GM21367 (cell line): Measurements from ENCODE around the gene PAPLN.
"Not testable (repeated sequence)": the region's sequence is repeated elsewhere in the genome, so short reads cannot be mapped to it uniquely, and the experiment has no call there.

Source experiments
- ATAC-seq: cut with Tn5 transposase; IDR thresholded peaks from one replicate; pipeline ENCODE4 v1.9.1; 2021; ENCODE audit not compliant: unreplicated experiment

The PAPLN gene

DNA sequence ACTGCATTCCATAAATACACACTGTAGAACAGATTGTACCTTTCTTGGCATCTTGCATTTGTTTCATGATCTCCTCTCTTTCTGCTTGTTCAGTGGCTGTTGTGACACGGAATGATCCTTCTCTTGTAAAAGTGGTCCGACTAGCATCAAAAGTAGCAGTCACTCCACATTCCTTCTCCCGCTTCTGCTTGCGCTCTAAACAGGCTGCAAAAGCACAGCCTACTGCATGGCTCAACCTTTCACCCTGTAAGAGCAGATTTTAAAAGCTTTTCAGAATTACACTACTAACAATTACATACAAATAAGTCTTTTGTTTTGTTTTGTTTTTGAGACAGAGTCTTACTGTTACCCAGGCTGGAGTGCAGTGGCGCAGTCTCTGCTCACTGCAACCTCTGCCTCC lies 49.8 kb downstream of the PAPLN start:
- no peak for ATAC-seq

DNA sequence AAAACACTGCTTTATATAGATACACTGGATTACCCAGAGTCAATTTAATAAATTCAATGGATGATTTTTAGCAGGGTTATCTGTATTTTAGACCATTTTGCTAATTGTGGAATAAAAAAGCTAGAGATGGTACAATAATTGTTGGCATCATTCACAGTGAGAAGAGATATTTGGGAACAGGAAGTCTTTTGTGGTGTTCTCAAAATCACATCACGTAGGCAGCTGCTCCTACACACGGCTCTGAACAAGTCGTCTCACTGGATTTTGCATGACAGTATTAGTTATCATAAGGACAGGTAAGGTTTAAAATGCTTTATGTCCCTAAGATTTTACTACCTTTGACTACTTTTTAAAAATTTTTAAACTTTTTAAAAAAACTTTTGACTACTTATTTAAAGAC lies 52.0 kb downstream of the PAPLN start:
- ATAC-seq = no peak

- no peak for ATAC-seq
Measured at GRCh38 chr14:73289729-73290128, 52.4 kb downstream of the PAPLN start.

DNA sequence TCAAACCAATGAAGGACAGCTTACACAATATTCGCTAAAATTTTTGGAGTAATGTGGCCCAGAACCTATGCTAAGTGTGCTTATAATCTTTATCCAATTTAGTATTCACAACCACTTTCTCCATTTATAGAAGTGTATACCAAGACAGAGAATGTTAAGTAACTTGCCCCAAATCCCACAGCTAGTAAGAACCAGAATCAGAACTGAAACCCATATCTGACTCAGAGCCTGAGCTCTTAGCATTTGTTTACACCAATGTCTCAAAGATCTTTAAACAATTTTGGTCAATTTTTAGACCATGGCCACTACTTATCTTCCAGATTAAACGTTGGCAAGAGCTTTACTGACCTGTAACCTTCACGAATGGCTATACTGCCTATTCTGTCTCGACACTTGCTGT lies 53.0 kb downstream of the PAPLN start:
- ATAC-seq = peak; percentile 52

DNA sequence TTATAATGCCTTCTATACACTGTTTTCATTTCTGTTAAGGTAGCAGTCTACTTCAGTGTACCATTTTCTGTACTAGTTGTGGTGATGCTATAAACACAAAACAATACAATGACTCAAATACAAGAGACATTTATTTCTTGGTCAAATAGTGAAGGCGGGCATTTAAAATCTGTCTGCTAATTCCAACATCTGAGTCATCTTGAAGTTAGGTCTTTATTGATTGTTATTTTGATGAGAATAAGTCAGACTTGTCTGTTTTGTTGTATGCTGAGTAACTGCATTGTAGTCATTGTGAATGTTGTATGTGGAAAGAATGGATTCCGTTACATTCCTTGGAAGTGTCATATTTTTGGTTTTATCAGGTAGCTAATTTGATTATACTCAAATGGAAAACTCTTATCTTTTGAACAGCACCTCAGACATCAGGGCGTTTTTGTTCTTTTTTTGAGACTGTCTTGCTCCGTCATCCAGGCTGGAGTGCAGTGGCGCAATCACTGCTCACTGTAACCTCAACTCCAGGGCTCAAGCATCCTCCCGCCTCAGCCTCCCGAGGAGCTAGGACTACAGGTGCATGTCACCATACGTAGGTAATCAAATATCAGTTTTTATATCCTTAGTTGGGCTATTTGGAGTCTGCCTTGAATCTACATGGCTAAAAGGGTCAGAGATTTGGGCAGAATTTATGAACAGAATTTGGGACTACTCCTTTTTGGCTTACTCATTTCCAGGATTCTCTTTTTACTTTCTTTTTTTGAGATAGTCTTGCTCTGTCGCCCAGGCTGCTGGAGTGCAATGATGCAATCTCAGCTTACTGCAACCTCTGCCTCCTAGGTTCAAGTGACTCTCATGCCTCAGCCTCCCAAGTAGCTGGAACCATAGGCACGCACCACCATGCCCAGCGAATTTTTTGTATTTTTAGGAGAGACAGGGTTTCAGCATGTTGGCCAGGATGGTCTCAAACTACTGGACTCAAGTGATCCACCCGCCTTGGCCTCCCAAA lies 56.8 kb downstream of the PAPLN start:
- no peak for ATAC-seq

DNA sequence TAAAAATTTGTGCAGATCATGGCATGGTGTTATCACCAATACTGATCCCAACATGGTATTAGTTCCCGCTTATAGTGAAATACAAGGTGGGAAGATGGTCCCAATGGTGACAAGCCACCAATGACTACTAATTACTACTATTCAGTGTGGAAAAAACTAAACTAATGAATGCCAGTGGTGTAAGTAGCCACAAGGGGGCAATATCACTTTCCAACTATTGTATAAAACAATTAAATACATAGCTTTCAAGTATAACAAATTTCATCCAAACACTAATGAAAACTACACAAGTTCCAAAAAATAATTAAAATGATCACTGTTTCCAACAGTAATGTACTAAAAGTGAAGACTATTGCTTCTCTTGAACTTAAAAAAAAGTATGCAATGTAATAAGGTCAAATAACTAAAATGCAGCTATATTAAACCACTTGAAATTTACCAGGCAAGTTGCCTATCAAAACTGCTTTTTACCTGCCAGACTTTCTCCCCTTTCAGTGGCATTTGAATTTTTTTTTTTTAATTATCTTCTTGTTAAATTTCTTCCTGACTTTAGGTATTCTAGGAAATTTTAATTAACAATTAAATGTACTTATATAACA lies 58.0 kb downstream of the PAPLN start:
- no peak for ATAC-seq

DNA sequence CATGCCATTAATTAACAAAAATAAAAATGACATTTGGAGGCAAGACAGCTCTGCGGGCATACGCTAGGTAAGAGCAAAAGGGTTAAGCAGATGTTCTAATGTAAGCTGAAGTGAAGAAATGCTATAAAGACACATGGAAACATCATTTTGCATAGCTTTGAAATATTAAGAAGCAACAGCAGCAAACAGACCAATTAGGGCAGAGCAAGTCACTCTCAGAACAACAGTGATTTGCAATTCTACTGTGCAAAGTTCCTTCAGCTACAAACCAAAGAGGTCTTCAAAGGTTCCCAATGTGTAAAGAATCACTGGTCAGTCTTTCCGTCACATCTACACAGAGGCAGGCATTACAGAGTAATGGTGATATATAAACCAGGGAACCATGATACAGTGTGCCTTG lies 68.2 kb downstream of the PAPLN start:
- ATAC-seq = no peak

- ATAC-seq = no peak
Measured at GRCh38 chr14:73307261-73307660, 70.0 kb downstream of the PAPLN start.

DNA sequence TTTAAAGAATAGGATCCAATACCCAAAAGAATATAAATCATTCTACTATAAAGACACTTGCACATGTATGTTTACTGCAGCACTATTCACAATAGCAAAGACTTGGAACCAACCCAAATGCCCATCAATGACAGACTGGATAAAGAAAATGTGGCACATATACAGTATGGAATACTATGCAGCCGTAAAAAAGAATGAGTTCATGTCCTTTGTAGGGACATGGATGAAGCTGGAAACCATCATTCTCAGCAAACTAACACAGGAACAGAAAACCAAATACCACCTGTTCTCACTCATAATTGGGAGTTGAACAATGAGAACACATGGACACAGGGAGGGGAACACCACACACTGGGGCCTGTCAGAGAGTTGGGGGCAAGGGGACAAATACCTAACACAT lies 71.9 kb downstream of the PAPLN start:
- not testable (repeated sequence) for ATAC-seq

DNA sequence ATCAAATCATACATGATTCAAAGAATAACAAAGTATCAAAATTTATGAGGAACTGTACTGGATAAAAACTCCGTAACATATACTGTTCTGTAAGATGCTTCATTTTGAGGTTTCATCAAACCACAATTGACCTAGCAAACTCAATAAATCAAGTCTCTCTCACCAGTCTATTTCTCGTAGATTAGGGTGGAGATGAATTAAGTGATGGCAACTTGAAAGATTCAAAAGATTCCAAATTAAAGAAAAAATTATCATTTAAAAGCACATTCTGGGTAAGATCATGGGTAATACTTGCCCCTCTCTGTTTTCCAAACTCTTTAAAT lies 74.4 kb downstream of the PAPLN start:
- ATAC-seq = no peak

GRCh38 chr14:73312687-73313086 lies 75.4 kb downstream of the PAPLN start:
- ATAC-seq = no peak

DNA sequence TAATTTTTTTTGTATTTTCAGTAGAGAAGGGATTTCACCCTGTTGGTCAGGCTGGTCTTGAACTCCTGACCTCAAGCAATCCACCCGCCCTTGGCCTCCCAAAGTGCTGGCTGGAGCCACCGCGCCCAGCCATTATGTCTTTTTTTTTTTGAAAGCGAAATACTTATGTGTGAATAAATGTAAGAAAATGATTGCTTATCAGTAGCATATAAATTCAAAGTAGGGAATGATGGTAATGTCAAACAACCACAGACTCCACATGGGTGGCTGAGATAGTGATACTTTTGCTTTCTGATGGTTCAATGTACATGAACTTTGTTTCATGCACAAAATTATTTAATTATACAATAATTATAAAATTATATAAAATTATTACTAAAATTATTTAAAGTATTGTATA lies 75.8 kb downstream of the PAPLN start:
- ATAC-seq = no peak

GRCh38 chr14:73323896-73324399 lies 86.6 kb downstream of the PAPLN start:
- ATAC-seq = no peak
